ENCODE data around the gene SV2C. TPM values are rescaled to one million over a fixed set of nuclear protein-coding genes. Genes with fewer than 3 reads are reported as not detected.
A peak's percentile ranks its signal among the peaks of the same experiment; 100 is the strongest.

The SV2C gene
- total and polyA plus RNA-seq, 2 donors (not counting 1 experiment from before 2014, with no cell fraction given): not detected

DNA sequence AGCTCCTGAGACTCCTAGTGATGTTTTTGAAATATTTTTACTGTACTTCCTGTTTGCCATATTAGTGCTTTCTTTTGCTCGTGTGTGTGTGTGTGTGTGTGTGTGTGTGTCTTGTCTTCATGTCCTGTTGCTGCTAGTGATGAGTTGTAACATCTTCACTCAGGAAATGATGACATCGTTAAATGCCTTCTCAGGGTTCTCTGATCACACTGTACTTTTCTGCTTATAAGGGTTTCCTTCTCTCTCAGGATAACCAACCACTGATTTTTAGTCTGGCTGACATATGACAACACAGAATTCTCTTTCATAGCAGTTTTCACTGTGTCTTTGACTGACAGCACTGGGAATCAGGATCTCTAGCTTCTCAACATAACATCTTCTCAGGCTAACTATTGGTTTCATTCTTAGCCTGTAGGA is 16.1 kb downstream of the SV2C start:
- Histone ChIP-seq H2AFZ (ENCODE audit: low read length) (no peak overlapping the region), H3K36me3 (ENCODE audit: control insufficient read depth, insufficient read depth, low read length) (no peaks in the 10 kb centered on the region), H3K4me3 (replicated peaks in 1 of 4; ENCODE audit: control extremely low read depth in 1 of 4, insufficient read depth in 1 of 4, low read depth in 3 of 4, low read length in 4 of 4) (no peak overlapping the region), H3K27me3 (ENCODE audit: control insufficient read depth, insufficient read depth, low read length) (no peaks in the 10 kb centered on the region), H4K20me1 (ENCODE audit: control insufficient read depth, extremely low read depth, insufficient read depth, low read length) (no peaks in the 10 kb centered on the region), H3K4me2 (ENCODE audit: extremely low read depth, insufficient read depth, low read length) (no peak overlapping the region), H3K9me3 (ENCODE audit: control insufficient read depth, insufficient read depth, low read depth, low read length) (no peaks in the 10 kb centered on the region), H3K27ac (ENCODE audit: insufficient read depth, low read length) (no peak overlapping the region), H3K79me2 (ENCODE audit: control insufficient read depth, insufficient read depth, low read length) (no peaks in the 10 kb centered on the region), H3K9ac (ENCODE audit: insufficient read depth, low read length) (no peak overlapping the region), H3K4me1 (ENCODE audit: control insufficient read depth, extremely low read depth, insufficient read depth, low read length) (no peaks in the 10 kb centered on the region)
- DNase-seq (ENCODE audit: low read depth in 2 of 2): no peak
- TF ChIP-seq EZH2 (IDR thresholded peaks at IDR 0.05; ENCODE audit: low read length, missing control alignments): no peak
- TF ChIP-seq, protein P1, sequence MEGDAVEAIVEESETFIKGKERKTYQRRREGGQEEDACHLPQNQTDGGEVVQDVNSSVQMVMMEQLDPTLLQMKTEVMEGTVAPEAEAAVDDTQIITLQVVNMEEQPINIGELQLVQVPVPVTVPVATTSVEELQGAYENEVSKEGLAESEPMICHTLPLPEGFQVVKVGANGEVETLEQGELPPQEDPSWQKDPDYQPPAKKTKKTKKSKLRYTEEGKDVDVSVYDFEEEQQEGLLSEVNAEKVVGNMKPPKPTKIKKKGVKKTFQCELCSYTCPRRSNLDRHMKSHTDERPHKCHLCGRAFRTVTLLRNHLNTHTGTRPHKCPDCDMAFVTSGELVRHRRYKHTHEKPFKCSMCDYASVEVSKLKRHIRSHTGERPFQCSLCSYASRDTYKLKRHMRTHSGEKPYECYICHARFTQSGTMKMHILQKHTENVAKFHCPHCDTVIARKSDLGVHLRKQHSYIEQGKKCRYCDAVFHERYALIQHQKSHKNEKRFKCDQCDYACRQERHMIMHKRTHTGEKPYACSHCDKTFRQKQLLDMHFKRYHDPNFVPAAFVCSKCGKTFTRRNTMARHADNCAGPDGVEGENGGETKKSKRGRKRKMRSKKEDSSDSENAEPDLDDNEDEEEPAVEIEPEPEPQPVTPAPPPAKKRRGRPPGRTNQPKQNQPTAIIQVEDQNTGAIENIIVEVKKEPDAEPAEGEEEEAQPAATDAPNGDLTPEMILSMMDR (conservative IDR thresholded peaks at IDR 0.05 in 1 of 2, IDR thresholded peaks at IDR 0.05 in 1 of 2; ENCODE audit: low read depth in 1 of 2, low read length in 2 of 2): no peak

DNA sequence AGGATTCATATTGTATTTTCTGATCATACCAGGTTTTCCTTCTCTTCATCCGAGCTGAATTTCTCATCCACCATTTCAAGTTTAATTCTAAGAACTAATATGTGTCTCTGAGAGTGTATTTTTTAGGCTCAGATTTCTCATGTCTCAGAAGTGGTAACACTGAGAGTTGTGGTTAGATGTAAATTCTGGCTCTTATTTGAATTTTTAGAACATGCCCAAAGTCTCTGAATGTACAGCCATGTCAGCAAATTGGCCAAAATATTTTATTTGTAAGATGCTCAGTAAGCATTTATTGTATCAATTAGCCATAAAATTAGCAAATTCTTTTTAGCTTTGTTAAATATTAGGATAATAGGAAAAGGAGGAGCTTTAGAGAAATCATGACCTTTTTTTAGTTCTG is 16.6 kb downstream of the SV2C start:
- DNase-seq (ENCODE audit: low read depth in 2 of 2): no peak
- no peak overlapping the region for H3K4me2 ChIP-seq (ENCODE audit: extremely low read depth, insufficient read depth, low read length)
- H4K20me1 ChIP-seq (ENCODE audit: control insufficient read depth, extremely low read depth, insufficient read depth, low read length): no peaks in the 10 kb centered on the region
- H3K36me3 ChIP-seq (ENCODE audit: control insufficient read depth, insufficient read depth, low read length): no peaks in the 10 kb centered on the region
- no peak overlapping the region for H3K9ac ChIP-seq (ENCODE audit: insufficient read depth, low read length)
- H3K9me3 ChIP-seq (ENCODE audit: control insufficient read depth, insufficient read depth, low read depth, low read length): no peaks in the 10 kb centered on the region
- H3K4me3 ChIP-seq (replicated peaks in 1 of 4; ENCODE audit: control extremely low read depth in 1 of 4, insufficient read depth in 1 of 4, low read depth in 3 of 4, low read length in 4 of 4): no peak overlapping the region
- TF ChIP-seq EZH2 (IDR thresholded peaks at IDR 0.05; ENCODE audit: low read length, missing control alignments): no peak
- TF ChIP-seq, protein P1 (conservative IDR thresholded peaks at IDR 0.05 in 1 of 2, IDR thresholded peaks at IDR 0.05 in 1 of 2; ENCODE audit: low read depth in 1 of 2, low read length in 2 of 2): no peak
- H2AFZ ChIP-seq (ENCODE audit: low read length): no peak overlapping the region
- H3K27ac ChIP-seq (ENCODE audit: insufficient read depth, low read length): no peak overlapping the region
- no peaks in the 10 kb centered on the region for H3K27me3 ChIP-seq (ENCODE audit: control insufficient read depth, insufficient read depth, low read length)
- no peaks in the 10 kb centered on the region for H3K4me1 ChIP-seq (ENCODE audit: control insufficient read depth, extremely low read depth, insufficient read depth, low read length)
- H3K79me2 ChIP-seq (ENCODE audit: control insufficient read depth, insufficient read depth, low read length): no peaks in the 10 kb centered on the region

DNA sequence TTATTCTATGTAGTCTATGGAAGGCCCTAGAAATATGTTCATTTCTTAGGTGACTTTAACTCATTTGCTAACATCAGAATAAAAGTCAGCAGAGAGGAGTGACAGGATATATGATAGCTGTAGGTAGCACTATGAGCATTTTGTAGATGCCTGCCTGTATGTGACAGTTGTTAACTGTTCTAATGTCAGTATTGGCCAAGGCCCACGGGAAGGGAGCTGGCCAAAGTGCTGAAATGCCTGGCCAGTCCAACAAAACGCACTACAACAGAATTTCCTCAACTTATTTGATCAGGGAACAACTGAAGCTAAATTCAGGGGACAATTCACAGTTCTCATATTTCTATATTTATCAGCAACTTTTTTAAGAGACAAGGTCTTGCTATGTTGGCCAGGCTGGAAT is 20.8 kb downstream of the SV2C start:
- Histone ChIP-seq H3K9me3 (ENCODE audit: control insufficient read depth, insufficient read depth, low read depth, low read length) (no peaks in the 10 kb centered on the region), H3K79me2 (ENCODE audit: control insufficient read depth, insufficient read depth, low read length) (no peaks in the 10 kb centered on the region), H3K4me3 (replicated peaks in 1 of 4; ENCODE audit: control extremely low read depth in 1 of 4, insufficient read depth in 1 of 4, low read depth in 3 of 4, low read length in 4 of 4) (no peak overlapping the region), H3K27ac (ENCODE audit: insufficient read depth, low read length) (no peak overlapping the region), H2AFZ (ENCODE audit: low read length) (no peak overlapping the region), H3K27me3 (ENCODE audit: control insufficient read depth, insufficient read depth, low read length) (no peaks in the 10 kb centered on the region), H3K4me2 (ENCODE audit: extremely low read depth, insufficient read depth, low read length) (no peak overlapping the region), H3K36me3 (ENCODE audit: control insufficient read depth, insufficient read depth, low read length) (no peaks in the 10 kb centered on the region), H3K9ac (ENCODE audit: insufficient read depth, low read length) (no peak overlapping the region), H4K20me1 (ENCODE audit: control insufficient read depth, extremely low read depth, insufficient read depth, low read length) (no peaks in the 10 kb centered on the region), H3K4me1 (ENCODE audit: control insufficient read depth, extremely low read depth, insufficient read depth, low read length) (no peaks in the 10 kb centered on the region)
- TF ChIP-seq, protein P1 (conservative IDR thresholded peaks at IDR 0.05 in 1 of 2, IDR thresholded peaks at IDR 0.05 in 1 of 2; ENCODE audit: low read depth in 1 of 2, low read length in 2 of 2): no peak
- no peak for TF ChIP-seq EZH2 (IDR thresholded peaks at IDR 0.05; ENCODE audit: low read length, missing control alignments)
- peak in 1 of 2 donors; percentile 3 for DNase-seq (ENCODE audit: low read depth in 2 of 2)

Measured in fibroblast of lung (primary cell).